EL (cell line): Measurements from ENCODE around the gene KIAA1671.

Experiments used
- DNase-seq: peaks from one replicate; pipeline ENCODE4 v3.0.0-alpha.2; 2016

KIAA1671 gene

GRCh38 chr22:25096638-25097405 is 144.3 kb downstream of the KIAA1671 start:
- no peak for DNase-seq

DNA sequence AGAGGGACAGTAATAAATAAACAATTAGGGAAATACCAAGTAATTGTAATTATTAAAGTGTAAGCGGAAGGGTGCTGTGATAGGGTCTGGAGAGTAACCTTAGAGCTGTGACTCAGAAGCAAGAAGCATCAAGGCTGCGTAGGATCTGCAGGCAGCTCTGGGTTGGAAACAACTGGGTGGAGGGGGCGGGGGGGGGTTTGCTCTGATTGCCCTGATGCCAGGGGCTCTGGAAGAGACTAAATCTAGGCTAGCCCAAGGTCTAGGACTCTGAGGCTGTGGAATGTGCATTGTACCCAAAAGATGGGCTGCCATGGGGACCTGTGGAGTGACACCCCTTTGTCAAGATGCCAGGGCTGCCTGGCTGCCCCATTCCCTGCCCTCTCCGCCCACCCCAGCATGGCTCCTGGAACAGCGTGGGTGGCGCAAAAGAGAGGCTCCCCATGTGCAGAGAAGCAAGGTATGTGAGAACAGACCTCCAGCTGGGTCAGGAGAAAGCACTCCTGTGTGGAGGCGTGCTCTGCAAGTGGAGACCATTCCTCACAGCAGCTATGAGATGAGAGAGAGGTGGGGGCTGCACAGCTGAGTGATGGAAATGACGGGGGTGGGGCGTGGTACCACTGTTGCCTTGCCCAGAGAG is 146.0 kb downstream of the KIAA1671 start:
- DNase-seq: no peak

DNA sequence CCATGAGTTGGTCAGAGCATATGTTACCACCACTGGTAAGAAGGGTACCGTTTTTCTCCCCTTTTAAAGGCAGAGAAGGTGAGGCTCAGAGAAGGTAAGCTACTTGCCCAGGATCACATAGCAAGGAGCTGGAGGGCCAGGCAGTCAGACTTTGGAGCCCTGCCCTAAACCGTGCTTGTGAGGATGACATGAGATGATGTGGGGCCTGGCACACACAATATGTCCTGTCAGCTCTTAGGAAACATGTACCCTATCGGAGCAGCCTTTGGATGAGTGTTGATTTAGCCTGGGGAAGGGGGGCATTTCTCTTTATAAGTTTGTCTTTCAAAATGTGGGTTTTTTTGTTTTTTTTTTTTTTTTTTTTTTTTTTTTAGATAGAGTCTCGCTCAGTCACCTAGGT is 146.7 kb downstream of the KIAA1671 start:
- no peak for DNase-seq

- DNase-seq: no peak
These were observed 147.9 kb downstream of the KIAA1671 start for GRCh38 chr22:25100402-25100801.

DNA sequence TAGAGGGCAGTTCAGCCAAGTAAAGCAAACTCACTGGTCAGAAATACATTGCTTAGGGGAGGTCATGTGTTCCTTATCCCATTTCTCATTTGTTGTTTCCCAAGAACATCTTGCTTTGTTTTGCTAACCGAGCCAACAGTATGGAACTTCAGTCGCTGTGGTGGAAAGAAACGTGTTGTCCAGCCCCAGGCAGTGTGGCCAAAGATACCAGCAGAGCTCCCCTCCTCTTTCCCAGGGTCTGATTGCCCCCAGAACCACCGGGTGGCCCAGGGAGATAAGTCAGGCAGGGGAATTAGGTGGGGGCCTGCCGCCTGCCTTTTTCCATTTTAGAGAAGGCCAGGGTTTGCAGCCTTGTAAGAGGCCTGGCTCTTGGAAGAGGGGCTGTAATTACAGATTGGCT is 148.4 kb downstream of the KIAA1671 start:
- DNase-seq: no peak

- DNase-seq: no peak
These were observed 149.0 kb downstream of the KIAA1671 start for GRCh38 chr22:25101501-25101900.

- no peak for DNase-seq
These were observed 149.5 kb downstream of the KIAA1671 start for GRCh38 chr22:25101986-25102385.

- no peak for DNase-seq
These were observed 150.2 kb downstream of the KIAA1671 start for GRCh38 chr22:25102722-25103121.

GRCh38 chr22:25104367-25104766 is 151.9 kb downstream of the KIAA1671 start:
- DNase-seq: no peak

DNA sequence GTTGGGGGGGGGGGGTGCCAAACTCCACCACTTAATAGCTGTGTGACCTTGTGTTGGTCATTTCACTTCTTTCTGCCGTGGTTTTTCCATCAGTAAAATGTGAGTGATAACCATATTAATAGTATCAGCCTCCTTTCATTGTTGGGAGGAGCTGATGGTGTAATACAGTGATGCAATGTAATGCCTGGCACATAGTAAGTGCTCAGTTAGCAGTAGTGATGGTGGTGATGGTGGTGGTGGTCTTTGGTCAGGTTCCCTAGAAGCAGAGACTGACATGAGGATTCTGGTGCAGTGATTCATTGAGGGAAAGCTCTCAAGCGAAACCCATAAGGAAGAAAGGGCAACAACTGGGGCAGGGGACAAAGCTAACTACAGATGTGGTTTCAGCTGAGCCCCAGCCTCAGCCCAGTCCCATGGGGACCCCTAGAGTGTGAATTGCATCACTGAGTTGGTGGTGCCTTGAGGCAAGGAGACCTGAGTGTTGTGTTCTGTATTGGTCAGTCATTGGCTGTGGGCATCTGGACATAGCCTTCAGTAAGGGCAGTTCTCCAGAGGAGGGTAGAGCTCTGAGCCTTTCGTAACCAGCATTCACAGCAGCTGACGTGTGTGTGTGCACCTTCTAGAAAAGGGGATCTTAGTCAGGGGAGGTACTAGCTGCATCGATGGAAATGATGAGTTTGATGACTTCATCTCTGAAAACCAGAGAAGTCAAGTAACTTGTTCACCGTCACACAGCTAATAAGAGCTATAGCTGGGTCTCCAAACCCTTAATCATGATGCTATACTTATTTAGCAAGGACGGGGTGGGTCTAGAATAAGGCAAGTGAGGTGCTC is 153.5 kb downstream of the KIAA1671 start:
- no peak for DNase-seq

DNA sequence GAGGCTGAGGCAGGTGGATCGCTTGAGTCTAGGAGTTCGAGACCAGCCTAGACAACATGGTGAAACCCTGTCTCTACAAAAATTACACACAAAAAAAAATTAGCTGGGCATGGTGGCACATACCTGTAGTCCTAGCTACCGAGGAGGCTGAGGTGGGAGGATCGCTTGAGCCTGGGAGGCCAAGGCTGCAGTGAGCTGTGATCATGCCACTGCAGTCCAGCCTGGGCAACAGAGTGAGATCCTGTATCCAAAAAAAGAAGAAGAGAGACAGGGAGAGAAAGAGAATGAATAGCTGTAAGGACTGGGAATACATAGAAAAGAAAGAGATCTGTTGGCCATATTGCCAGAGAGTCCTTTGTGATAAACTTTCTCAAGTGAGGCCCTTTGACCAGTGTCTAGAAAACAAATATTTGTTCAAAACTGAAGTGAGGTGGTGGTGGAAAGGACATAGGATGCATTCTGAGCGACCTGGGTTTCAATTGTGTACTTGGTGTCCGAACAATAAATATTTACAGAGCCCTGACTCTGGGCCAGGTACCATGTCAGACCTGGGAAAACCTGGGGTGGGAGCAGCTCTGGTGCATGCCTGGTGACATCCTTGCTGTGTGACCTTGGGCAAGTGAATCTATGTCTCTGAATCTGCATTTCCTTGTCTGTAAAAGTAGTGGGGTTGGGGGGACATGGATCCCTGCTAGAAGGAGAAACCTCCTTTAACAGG is 157.5 kb downstream of the KIAA1671 start:
- DNase-seq: no peak

- DNase-seq: no peak
These were observed 158.0 kb downstream of the KIAA1671 start for GRCh38 chr22:25110596-25110845.

- DNase-seq: peak; percentile 68
These were observed 158.5 kb downstream of the KIAA1671 start for GRCh38 chr22:25110846-25111578.

DNA sequence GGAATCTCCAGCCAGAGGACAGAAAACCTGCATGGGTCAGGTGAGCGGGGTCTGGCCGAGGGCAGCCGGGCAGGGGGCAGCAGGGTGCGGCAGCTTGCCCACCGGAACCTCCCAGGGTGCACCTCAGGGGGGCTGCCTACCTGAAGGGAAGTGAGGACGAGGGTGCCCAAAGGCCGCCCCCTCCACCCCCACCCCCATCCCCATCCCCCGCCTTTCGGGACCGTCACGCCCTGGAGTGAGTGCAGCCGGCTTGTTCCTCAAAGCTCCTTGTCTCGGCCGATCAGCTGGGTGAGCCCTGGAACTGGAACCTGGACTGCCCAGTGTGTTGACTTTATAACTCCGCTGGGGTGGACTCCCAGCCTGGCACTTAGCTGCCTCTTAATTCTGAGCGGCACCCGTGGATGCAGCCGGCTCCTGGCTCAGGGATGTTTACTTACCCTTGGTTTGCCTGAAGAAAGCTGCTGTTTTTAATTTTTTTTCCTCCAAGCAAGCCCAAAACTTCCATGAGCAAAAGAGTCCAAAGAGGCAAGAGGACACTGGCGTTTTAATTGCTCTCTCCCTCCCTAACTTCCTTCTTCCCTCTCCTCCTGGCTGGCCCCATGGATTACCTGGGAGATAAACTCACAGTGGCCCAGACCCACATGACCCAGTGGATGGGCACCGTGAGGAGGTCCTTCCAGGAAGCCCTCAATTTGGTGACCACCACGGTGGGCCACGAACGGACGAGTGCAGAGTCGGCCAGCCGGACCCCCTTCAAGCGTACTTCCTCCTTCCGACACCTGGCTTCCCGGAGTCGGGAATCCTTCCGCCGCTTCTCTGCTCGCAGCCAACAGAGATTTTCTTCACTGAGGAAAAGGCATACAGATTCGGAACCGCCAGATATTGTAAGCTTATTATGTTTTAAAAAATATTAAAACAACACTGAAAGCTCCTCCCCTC is 159.3 kb downstream of the KIAA1671 start:
- DNase-seq: no peak

GRCh38 chr22:25112538-25113253 is 160.2 kb downstream of the KIAA1671 start:
- DNase-seq: no peak

DNA sequence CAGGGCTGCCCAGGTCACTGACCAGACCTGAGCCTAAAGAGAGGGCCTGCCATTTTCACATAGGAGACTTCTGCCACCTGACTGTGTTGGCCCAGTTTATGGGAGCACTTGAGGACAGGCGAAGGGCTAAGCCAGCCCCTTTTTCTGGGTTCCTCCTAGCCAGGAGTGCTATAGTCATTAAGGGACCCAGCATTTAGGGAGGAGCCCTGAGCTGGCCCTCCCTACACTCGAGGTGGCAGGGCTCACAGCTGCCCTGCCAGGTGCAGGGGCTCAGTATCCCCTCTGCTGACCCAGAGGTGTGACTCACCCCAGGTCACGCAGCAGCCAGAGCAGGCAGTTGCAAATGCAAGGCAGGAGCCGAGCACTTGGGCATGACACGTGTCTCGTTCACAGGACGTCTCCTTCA is 160.8 kb downstream of the KIAA1671 start:
- no peak for DNase-seq

DNA sequence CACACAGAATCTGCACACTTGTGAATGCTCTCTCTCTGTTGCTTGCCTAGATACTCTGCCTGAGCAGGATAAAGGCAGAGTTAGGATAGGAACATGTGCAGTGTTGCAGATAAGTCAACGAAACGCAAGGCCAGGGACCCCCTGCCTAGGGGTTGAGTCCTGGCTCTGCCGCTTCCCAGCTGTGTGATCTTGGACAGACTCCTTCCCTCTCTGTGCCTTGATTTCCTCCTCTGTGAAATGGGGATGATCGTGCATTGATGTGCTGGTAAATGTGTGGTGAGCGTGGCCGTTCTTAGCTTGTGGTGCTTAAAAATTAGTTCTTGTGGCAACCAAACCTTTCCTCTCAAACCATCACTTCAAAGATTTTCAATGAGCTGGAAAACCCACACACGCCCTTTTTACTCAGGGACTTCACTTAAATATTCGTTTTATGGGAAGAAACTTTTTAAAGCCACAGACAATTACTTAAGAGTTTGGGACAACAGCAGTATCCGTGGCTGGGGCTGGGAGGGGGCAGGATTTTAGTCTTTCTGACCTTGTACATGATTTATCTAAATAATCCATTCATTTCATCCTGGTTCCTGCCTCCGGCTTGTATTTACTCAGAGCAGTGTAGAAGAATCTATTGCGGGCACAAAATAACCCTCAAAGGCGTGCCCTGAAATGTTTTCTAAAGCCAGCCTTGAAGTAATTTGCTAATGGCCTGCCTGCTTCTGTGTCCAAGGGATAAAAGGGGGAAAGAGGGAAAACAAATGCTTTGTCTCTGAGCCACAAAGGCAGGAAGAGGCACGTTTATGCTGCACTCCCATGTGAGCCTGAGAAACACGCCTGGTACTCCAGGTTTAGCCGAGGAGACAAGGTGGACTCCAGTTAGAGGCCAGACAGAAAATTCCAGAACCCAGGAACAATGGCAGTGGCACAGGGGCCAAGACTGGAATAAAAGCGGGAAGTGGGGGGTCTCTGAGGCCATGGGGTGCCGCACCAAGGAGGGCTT is 162.2 kb downstream of the KIAA1671 start:
- DNase-seq: no peak

- DNase-seq: no peak
These were observed 167.1 kb downstream of the KIAA1671 start for GRCh38 chr22:25119609-25120008.

DNA sequence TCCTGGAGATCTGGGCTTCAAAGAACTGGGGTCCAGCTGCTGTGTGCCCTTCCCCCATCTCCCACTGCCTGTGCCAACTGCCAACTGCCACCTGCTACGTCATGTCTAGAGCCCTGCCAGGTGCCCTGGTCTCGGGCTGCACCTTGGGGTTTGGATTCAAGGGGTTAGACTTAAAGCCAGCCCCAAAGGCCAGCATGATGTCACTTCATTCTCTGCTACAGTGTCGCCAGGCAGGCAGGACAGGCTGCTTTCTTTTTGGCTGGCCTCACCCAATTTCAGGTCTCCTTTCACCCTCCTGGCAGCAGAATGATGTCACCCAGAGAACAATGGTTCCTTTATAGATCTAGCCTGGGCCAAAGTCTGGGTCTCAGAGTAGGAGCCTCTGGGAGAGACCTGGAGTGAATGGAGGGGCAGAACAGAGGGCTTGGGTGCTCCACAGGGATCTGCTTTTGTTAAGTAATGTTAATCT is 167.6 kb downstream of the KIAA1671 start:
- DNase-seq: no peak
